Parathyroid adenoma (tissue), 2 donors: ENCODE measurements around the gene NACC1.
"Not testable (repeated sequence)": the region's sequence is repeated elsewhere in the genome, so short reads cannot be mapped to it uniquely, and the experiment has no call there.

Source experiments
- H2AFZ ChIP-seq: fragments of 300-600 bp; sonication (generic); one replicate; pipeline ENCODE4 v1.7.0; 2017; ENCODE audit warnings: antibody characterized with exemption, mild to moderate bottlenecking
- H3K27ac ChIP-seq: fragments of 300-600 bp; sonication (generic); one replicate; pipeline ENCODE4 v1.7.0; 2017
- H3K27me3 ChIP-seq: fragments of 300-600 bp; sonication (generic); one replicate; pipeline ENCODE4 v1.7.0; 2017; ENCODE audit warnings: low read length; ENCODE audit not compliant: control insufficient read depth, insufficient read depth
- H3K36me3 ChIP-seq: fragments of 300-600 bp; sonication (generic); one replicate; pipeline ENCODE4 v1.7.0; 2017; ENCODE audit warnings: low read length; ENCODE audit not compliant: control insufficient read depth, insufficient read depth
- H3K4me1 ChIP-seq: fragments of 300-600 bp; sonication (generic); one replicate; pipeline ENCODE4 v1.7.0; 2017; ENCODE audit warnings: control low read depth
- H3K4me2 ChIP-seq: fragments of 300-600 bp; sonication (generic); one replicate; pipeline ENCODE4 v1.7.0; 2017; ENCODE audit warnings: low read length
- H3K4me3 ChIP-seq: fragments of 300-600 bp; sonication (generic); one replicate; pipeline ENCODE4 v1.7.0; 2017; ENCODE audit warnings: low read depth, low read length
- H3K79me2 ChIP-seq: fragments of 300-600 bp; sonication (generic); one replicate; pipeline ENCODE4 v1.7.0; 2017; ENCODE audit warnings: control low read depth
- H3K9ac ChIP-seq: fragments of 300-600 bp; sonication (generic); one replicate; pipeline ENCODE4 v1.7.0; 2017; ENCODE audit warnings: mild to moderate bottlenecking
- H3K9me3 ChIP-seq: fragments of 300-600 bp; sonication (generic); one replicate; pipeline ENCODE4 v1.7.0; 2017; ENCODE audit warnings: low read length; ENCODE audit not compliant: control insufficient read depth
- TF ChIP-seq, protein P1 (sequence below): fragments of 300-600 bp; sonication (generic); IDR thresholded peaks from one replicate; pipeline ENCODE4 v1.7.0; 2017; ENCODE audit warnings: antibody characterized with exemption, mild to moderate bottlenecking
- donor health status: primary hyperparathyroidism.

NACC1 gene

DNA sequence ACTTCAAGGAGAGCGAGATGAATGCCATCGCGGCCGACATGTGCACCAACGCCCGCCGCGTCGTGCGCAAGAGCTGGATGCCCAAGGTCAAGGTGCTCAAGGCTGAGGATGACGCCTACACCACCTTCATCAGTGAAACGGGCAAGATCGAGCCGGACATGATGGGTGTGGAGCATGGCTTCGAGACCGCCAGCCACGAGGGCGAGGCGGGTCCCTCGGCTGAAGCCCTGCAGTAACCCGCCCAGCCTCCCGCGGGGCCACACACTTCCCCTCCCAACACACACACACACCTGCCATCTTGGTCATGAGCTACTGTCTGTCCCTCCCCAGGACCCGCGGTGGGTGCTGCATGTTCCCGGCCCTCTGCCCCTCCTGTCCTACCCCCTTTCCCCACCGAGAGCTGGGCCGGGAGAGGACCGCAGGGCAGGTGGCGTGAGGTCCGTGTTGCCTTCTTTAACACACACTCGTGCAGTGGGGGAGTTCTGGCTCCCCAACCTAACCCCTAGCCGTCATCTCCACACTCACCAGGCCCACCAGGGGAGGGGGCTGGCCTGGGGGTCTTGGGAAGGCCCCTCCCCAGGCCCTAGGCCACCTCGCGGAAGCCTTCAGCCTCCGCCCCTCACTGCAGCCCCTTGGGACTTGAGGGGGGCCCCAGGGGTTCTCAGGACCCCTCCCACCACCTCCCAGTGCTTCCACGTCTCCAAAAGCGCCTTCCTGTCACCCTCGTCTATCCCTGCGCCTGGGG is 20.3 kb downstream of the NACC1 start:
- Histone ChIP-seq H3K27ac (no peak overlapping the region), H3K9ac (no peak overlapping the region), H3K4me3 (no peak overlapping the region), H3K9me3 (no peaks in the 10 kb centered on the region), H2AFZ (no peak overlapping the region), H3K4me2 (no peak overlapping the region), H3K79me2 (peaks cover 13% of the 10 kb centered on the region), H3K4me1 (no peaks in the 10 kb centered on the region), H3K27me3 (no peaks in the 10 kb centered on the region), H3K36me3 (no peaks in the 10 kb centered on the region)
- TF ChIP-seq, protein P1, sequence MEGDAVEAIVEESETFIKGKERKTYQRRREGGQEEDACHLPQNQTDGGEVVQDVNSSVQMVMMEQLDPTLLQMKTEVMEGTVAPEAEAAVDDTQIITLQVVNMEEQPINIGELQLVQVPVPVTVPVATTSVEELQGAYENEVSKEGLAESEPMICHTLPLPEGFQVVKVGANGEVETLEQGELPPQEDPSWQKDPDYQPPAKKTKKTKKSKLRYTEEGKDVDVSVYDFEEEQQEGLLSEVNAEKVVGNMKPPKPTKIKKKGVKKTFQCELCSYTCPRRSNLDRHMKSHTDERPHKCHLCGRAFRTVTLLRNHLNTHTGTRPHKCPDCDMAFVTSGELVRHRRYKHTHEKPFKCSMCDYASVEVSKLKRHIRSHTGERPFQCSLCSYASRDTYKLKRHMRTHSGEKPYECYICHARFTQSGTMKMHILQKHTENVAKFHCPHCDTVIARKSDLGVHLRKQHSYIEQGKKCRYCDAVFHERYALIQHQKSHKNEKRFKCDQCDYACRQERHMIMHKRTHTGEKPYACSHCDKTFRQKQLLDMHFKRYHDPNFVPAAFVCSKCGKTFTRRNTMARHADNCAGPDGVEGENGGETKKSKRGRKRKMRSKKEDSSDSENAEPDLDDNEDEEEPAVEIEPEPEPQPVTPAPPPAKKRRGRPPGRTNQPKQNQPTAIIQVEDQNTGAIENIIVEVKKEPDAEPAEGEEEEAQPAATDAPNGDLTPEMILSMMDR, result no peak

GRCh38 chr19:13138916-13139198 is 20.8 kb downstream of the NACC1 start:
- H3K4me3 ChIP-seq, result no peak overlapping the region
- H3K9ac ChIP-seq, result no peak overlapping the region
- no peak overlapping the region for H2AFZ ChIP-seq
- H3K36me3 ChIP-seq, result no peaks in the 10 kb centered on the region
- H3K4me2 ChIP-seq, result no peak overlapping the region
- H3K4me1 ChIP-seq, result no peaks in the 10 kb centered on the region
- TF ChIP-seq, protein P1, result no peak
- no peaks in the 10 kb centered on the region for H3K9me3 ChIP-seq
- no peak overlapping the region for H3K27ac ChIP-seq
- H3K27me3 ChIP-seq, result no peaks in the 10 kb centered on the region
- H3K79me2 ChIP-seq, result peaks cover 13% of the 10 kb centered on the region

GRCh38 chr19:13139633-13140311 is 21.7 kb downstream of the NACC1 start:
- TF ChIP-seq, protein P1, result no peak
- H3K27ac ChIP-seq, result no peak overlapping the region
- H3K9me3 ChIP-seq, result no peaks in the 10 kb centered on the region
- H2AFZ ChIP-seq, result no peak overlapping the region
- no peaks in the 10 kb centered on the region for H3K36me3 ChIP-seq
- no peak overlapping the region for H3K4me2 ChIP-seq
- no peak overlapping the region for H3K9ac ChIP-seq
- no peaks in the 10 kb centered on the region for H3K4me1 ChIP-seq
- no peak overlapping the region for H3K4me3 ChIP-seq
- no peaks in the 10 kb centered on the region for H3K27me3 ChIP-seq
- peaks cover 8% of the 10 kb centered on the region for H3K79me2 ChIP-seq

DNA sequence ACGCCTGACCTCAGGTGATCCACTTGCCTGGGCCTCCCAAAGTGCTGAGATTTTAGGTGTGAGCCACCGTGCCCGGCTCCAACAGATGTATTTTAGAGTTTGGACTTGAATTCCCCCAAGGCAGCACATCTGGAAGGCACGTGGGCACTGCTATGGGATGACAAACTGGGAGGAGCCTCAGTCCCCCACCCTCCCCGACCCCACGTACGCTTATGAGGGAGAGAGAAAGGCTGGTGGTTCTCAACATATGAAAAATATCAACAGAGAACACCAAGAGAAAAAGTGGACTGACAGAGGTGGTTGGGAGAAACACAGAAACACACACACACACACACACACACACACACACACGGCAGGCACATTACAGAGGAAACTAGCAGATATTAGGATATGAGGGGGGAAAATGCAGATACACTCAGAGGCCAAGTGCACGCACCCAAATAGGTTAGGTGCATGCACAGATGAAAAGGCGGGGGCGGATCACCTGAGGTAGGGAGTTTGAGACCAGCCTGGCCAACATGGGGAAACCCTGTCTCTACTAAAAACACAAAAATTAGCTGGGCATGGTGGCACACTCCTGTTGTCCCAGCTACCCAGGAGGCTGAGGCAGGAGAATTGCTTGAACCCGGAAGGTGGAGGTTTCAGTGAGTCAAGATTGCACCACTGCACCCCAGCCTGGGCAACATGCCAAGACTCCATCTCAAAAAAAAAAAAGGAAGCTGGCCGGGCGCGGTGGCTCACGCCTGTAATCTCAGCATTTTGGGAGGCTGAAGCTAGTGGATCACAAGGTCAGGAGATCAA is 28.9 kb downstream of the NACC1 start:
- Histone ChIP-seq H2AFZ (no peak overlapping the region), H3K36me3 (no peaks in the 10 kb centered on the region), H3K4me3 (no peak overlapping the region), H3K4me1 (no peaks in the 10 kb centered on the region), H3K27me3 (no peaks in the 10 kb centered on the region), H3K9ac (no peak overlapping the region), H3K9me3 (no peaks in the 10 kb centered on the region), H3K4me2 (no peak overlapping the region), H3K27ac (no peak overlapping the region), H3K79me2 (peaks cover 5% of the 10 kb centered on the region)
- TF ChIP-seq, protein P1, result no peak

GRCh38 chr19:13149173-13149627 is 31.1 kb downstream of the NACC1 start:
- not testable (repeated sequence) for H3K27me3 ChIP-seq, H3K36me3 ChIP-seq, H3K4me1 ChIP-seq, H3K27ac ChIP-seq, H3K9me3 ChIP-seq, H3K9ac ChIP-seq
- Histone ChIP-seq H3K4me3 (peak overlapping the region; percentile 98), H2AFZ (peak overlapping the region; percentile 89), H3K79me2 (peaks cover 13% of the 10 kb centered on the region), H3K4me2 (peak overlapping the region; percentile 86)
